Caco-2 (cell line): Measurements from ENCODE around the gene FN1. TPM values are rescaled to one million over a fixed set of nuclear protein-coding genes. Genes with fewer than 3 reads are reported as not detected.

Experiments
- BruUV-seq: library from RNA; stranded (reverse); fragments of 400-500 nt; replicated peaks from 2 replicates; lab custom pipeline; 2021; lab: Mats Ljungman, UMichigan
- CTCF ChIA-PET: fragments of 300-600 bp; sonication (Branson Sonifier 250); formaldehyde crosslinking; loops from one replicate; lab custom pipeline; 2022; ENCODE audit warnings: antibody characterized with exemption; lab: Charles Lee
- POLR2A ChIA-PET: fragments of 300-600 bp; sonication (Branson Sonifier 250); formaldehyde crosslinking; loops from one replicate; lab custom pipeline; 2022; ENCODE audit warnings: antibody characterized with exemption; lab: Charles Lee
- DNase-seq, 2 experiments: peaks; one replicate each; pipeline versions ENCODE4 v3.0.0 to v3.0.0-alpha.2; 2020 to 2022
- H3K27me3 ChIP-seq: replicated peaks from 2 replicates; pipeline ENCODE4 v1.6.0; 2011; ENCODE audit warnings: low read length; ENCODE audit not compliant: control insufficient read depth, insufficient read depth
- H3K36me3 ChIP-seq: 2 replicates; pipeline ENCODE4 v1.5.1; 2011; ENCODE audit warnings: low read length; ENCODE audit not compliant: control insufficient read depth, insufficient read depth
- H3K4me1 ChIP-seq: fragments of 250-450 bp; sonication (Bioruptor Pico); 2 replicates; pipeline ENCODE4 v1.5.1; 2020; ENCODE audit warnings: mild to moderate bottlenecking
- H3K4me3 ChIP-seq: 2 replicates; pipeline ENCODE4 v1.5.1; 2011; ENCODE audit warnings: low read depth, mild to moderate bottlenecking, control low read depth, low read length
- H3K9me3 ChIP-seq: fragments of 250-450 bp; sonication (Bioruptor Pico); 2 replicates; pipeline ENCODE4 v1.5.1; 2020; ENCODE audit warnings: mild to moderate bottlenecking, moderate library complexity
- H3K27ac Mint-ChIP-seq: one replicate; pipeline ENCODE4 v1.8.0; 2022; ENCODE audit warnings: mixed read lengths; ENCODE audit not compliant: unreplicated experiment
- H3K27me3 Mint-ChIP-seq: one replicate; pipeline ENCODE4 v1.8.0; 2022; ENCODE audit warnings: mixed read lengths; ENCODE audit not compliant: insufficient read depth, unreplicated experiment
- H3K36me3 Mint-ChIP-seq: one replicate; pipeline ENCODE4 v1.8.0; 2022; ENCODE audit warnings: mild to moderate bottlenecking, mixed read lengths; ENCODE audit not compliant: insufficient read depth, unreplicated experiment
- H3K4me1 Mint-ChIP-seq: one replicate; pipeline ENCODE4 v1.8.0; 2022; ENCODE audit warnings: low read depth, mixed read lengths; ENCODE audit not compliant: unreplicated experiment
- H3K4me3 Mint-ChIP-seq: one replicate; pipeline ENCODE4 v1.8.0; 2022; ENCODE audit warnings: mild to moderate bottlenecking, moderate library complexity, mixed read lengths; ENCODE audit not compliant: unreplicated experiment
- H3K9me3 Mint-ChIP-seq: one replicate; pipeline ENCODE4 v1.8.0; 2022; ENCODE audit warnings: mixed read lengths; ENCODE audit not compliant: unreplicated experiment
- intact Hi-C: fragments of 100-400 bp; cut with micrococcal nuclease; formaldehyde crosslinking; loops from one replicate; pipeline ENCODE4 v1.10.0; 2022; ENCODE audit not compliant: unreplicated experiment
- total RNA-seq: library from RNA; stranded (reverse); gene quantifications from 2 replicates; pipeline ENCODE4 v1.2.3, GENCODE V29; 2022
- TF ChIP-seq, protein P1 (sequence below), 2 experiments: fragments of 200-600 bp in 1 of 2; IDR thresholded peaks; 1 replicate in 1 of 2; 2 replicates in 1 of 2; pipeline versions ENCODE4 v1.5.1 to v1.8.0; 2011 to 2022; ENCODE audit warnings: antibody characterized with exemption in 1 of 2, control low read depth in 1 of 2, inconsistent platforms in 1 of 2, low read depth in 1 of 2, low read length in 1 of 2, mild to moderate bottlenecking in 1 of 2, moderate library complexity in 1 of 2; ENCODE audit not compliant: insufficient read depth in 1 of 2, severe bottlenecking in 1 of 2, unreplicated experiment in 1 of 2

The FN1 gene
- total RNA-seq, 1 experiment from 2014 or later: 3,805 TPM

DNA sequence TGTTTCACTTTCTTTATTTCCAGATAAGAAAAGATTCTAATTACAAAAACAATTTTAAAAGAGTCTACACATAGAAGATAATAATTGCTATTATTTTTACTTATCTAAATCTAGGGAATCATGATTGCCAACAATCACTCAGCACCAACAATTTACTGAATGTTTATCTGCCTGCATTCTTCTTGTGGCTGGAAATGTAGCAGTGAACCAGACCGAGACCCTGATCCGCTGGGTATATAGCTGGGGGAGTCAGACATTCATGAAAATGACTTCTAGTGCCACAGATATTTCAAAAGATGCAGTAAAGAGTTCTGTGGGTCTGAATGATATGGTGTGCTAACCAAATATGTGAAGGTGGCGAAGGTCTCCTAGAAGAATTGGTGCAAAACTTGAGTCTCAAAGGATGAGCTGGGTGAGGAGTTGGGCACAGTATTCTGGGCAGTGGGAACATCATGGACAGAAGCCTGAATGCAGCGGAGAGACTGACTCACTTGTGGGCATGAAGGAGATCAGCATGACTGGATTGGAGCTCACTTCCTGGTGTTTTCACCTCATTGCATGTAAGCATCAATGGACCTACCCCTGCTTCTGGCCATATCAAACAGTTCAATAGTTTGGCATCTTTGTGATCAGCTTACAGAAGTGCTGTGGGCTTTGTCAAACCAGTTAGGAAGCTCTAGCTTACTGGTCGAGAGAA, 26.1 kb upstream of the FN1 start:
- TF ChIP-seq, protein P1, sequence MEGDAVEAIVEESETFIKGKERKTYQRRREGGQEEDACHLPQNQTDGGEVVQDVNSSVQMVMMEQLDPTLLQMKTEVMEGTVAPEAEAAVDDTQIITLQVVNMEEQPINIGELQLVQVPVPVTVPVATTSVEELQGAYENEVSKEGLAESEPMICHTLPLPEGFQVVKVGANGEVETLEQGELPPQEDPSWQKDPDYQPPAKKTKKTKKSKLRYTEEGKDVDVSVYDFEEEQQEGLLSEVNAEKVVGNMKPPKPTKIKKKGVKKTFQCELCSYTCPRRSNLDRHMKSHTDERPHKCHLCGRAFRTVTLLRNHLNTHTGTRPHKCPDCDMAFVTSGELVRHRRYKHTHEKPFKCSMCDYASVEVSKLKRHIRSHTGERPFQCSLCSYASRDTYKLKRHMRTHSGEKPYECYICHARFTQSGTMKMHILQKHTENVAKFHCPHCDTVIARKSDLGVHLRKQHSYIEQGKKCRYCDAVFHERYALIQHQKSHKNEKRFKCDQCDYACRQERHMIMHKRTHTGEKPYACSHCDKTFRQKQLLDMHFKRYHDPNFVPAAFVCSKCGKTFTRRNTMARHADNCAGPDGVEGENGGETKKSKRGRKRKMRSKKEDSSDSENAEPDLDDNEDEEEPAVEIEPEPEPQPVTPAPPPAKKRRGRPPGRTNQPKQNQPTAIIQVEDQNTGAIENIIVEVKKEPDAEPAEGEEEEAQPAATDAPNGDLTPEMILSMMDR (IDR thresholded peaks at IDR 0.05; ENCODE audit: insufficient read depth in 1 of 2, low read depth in 1 of 2, low read length in 1 of 2, severe bottlenecking in 1 of 2, unreplicated experiment in 1 of 2): no peak
- Histone ChIP-seq H3K27me3 (no peaks in the 10 kb centered on the region), H3K4me3 (no peak overlapping the region), H3K4me1 (peaks cover 18% of the 10 kb centered on the region), H3K36me3 (no peaks in the 10 kb centered on the region), H3K9me3 (no peaks in the 10 kb centered on the region)
- no peak for DNase-seq
- H3K27ac Mint-ChIP-seq: no peak overlapping the region
- no TSS peak for BruUV-seq
- H3K9me3 Mint-ChIP-seq: no peaks in the 10 kb centered on the region
- H3K27me3 Mint-ChIP-seq: no peaks in the 10 kb centered on the region
- POLR2A ChIA-PET: no interaction called here
- H3K4me3 Mint-ChIP-seq: no peak overlapping the region
- H3K4me1 Mint-ChIP-seq: no peaks in the 10 kb centered on the region
- intact Hi-C loops: no loop called here
- no peaks in the 10 kb centered on the region for H3K36me3 Mint-ChIP-seq
- CTCF ChIA-PET: no interaction called here

GRCh38 chr2:215460682-215461382, 25.0 kb upstream of the FN1 start:
- ChIA-PET CTCF (no interaction called here), POLR2A (no interaction called here)
- no peak for DNase-seq
- no peaks in the 10 kb centered on the region for H3K4me1 Mint-ChIP-seq
- intact Hi-C loops: no loop called here
- H3K27ac Mint-ChIP-seq: no peak overlapping the region
- H3K36me3 ChIP-seq: no peaks in the 10 kb centered on the region; the same call in 1 of the 2 replicates
- no peaks in the 10 kb centered on the region for H3K27me3 Mint-ChIP-seq
- no peaks in the 10 kb centered on the region for H3K36me3 Mint-ChIP-seq
- TF ChIP-seq, protein P1 (IDR thresholded peaks at IDR 0.05; ENCODE audit: insufficient read depth in 1 of 2, low read depth in 1 of 2, low read length in 1 of 2, severe bottlenecking in 1 of 2, unreplicated experiment in 1 of 2): no peak
- no peak overlapping the region for H3K4me3 Mint-ChIP-seq
- no peaks in the 10 kb centered on the region for H3K9me3 ChIP-seq
- H3K27me3 ChIP-seq: no peaks in the 10 kb centered on the region
- H3K9me3 Mint-ChIP-seq: no peaks in the 10 kb centered on the region
- H3K4me1 ChIP-seq: peaks cover 18% of the 10 kb centered on the region
- H3K4me3 ChIP-seq: no peak overlapping the region
- BruUV-seq: no TSS peak

DNA sequence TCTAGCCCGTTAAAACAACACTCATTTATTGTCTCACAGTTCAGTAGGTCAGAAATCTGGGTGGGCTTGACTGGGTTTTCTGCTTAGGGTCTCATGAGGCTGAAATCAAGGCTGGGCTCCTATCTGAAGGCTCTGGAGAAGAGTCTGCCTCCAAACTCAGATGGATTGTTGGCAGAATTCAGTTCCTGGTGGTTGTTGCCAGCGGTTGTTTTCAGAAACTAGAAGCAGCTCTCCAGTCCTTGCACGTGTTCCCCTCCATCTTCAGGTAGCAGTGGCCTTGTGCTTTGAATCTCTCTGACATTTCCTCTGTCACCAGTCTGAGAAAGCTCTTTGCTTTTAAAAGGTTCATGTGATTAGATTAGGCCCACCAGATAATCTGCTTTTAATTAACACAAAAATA, 20.1 kb upstream of the FN1 start:
- Histone ChIP-seq H3K36me3 (no peaks in the 10 kb centered on the region; the same call in 1 of the 2 replicates), H3K27me3 (no peaks in the 10 kb centered on the region), H3K4me1 (peaks cover 18% of the 10 kb centered on the region), H3K4me3 (no peak overlapping the region), H3K9me3 (no peaks in the 10 kb centered on the region)
- POLR2A ChIA-PET: no interaction called here
- Mint-ChIP-seq H3K4me3 (no peak overlapping the region), H3K9me3 (peaks cover 5% of the 10 kb centered on the region), H3K27me3 (no peaks in the 10 kb centered on the region), H3K36me3 (no peaks in the 10 kb centered on the region), H3K4me1 (peaks cover 7% of the 10 kb centered on the region), H3K27ac (no peak overlapping the region)
- CTCF ChIA-PET: interaction anchor here (0.6 kb wide), 1 partner anchor 330 kb away, joined by 3 read pairs; no protein-coding TSS in a partner anchor
- intact Hi-C loops: loop anchor here (2.0 kb wide), 2 partner anchors 327 to 339 kb away; no protein-coding TSS in a partner anchor
- DNase-seq: no peak
- TF ChIP-seq, protein P1 (IDR thresholded peaks at IDR 0.05; ENCODE audit: insufficient read depth in 1 of 2, low read depth in 1 of 2, low read length in 1 of 2, severe bottlenecking in 1 of 2, unreplicated experiment in 1 of 2): no peak
- no TSS peak for BruUV-seq
